ENCODE results near the gene PRKCQ. TPM values are rescaled to one million over a fixed set of nuclear protein-coding genes. Genes with fewer than 3 reads are reported as not detected.

PRKCQ gene
- polyA plus RNA-seq, 6 donors from 2014 or later = 0.08 to 0.35 (median 0.17) TPM; not detected in 2

DNA sequence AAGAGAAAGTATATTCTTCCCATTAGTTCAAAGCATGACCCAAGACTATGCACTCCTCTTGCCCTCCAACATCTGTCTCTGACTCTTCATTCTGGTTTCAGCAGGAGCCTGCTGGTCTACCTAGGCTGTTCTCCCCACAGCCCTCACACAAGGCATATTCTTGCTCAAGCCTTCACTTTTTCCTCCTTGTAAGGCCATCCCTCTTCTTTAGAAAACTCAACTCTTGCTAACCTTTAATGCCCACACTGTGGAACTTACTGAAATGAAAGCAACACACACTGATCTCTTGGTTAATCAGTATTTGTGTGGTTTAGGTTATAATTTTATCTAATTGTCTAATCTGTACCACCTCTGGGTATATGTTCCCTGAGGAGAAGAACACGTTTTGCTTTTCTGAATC lies 75.8 kb downstream of the PRKCQ start:
- H3K4me3 Mint-ChIP-seq = no peak overlapping the region
- no peak for ATAC-seq (ENCODE audit: low read depth in 2 of 2)
- H3K27ac Mint-ChIP-seq = no peak overlapping the region
- peaks cover 0 to 6% (median 0%) of the 10 kb centered on the region in 3 donors for H3K4me1 Mint-ChIP-seq
- peaks cover 0 to 4% (median 0%) of the 10 kb centered on the region in 7 donors for H3K9me3 Mint-ChIP-seq
- no peak for DNase-seq
- H3K36me3 Mint-ChIP-seq = no peaks in the 10 kb centered on the region
- no peaks in the 10 kb centered on the region for H3K27me3 Mint-ChIP-seq

DNA sequence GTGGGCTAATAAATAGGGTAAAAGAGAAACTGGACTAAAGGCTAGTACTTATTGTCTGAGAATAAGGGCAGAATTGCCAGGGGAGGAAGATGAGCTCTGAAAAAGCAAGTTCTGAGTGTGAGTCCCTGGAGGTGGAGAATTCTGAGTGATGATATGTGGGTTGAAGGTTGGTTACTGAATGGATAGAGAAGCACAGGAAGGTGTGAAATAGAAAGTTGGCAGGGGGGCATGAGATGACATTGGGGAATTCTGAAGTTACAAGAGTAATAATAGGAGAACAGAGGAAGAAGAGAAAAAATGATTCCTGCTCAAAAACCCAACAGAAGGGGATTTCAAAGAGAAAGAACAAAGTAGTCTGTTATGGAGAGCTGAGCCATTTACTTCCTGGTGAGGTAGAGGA lies 76.9 kb downstream of the PRKCQ start:
- DNase-seq (no peak), ATAC-seq (ENCODE audit: low read depth in 2 of 2) (no peak)
- Mint-ChIP-seq H3K27me3 (peaks cover 0 to 7% (median 0%) of the 10 kb centered on the region in 3 donors), H3K4me1 (peaks cover 0 to 10% (median 3%) of the 10 kb centered on the region in 3 donors), H3K36me3 (no peaks in the 10 kb centered on the region), H3K4me3 (no peak overlapping the region), H3K27ac (no peak overlapping the region), H3K9me3 (peaks cover 0 to 4% (median 0%) of the 10 kb centered on the region in 7 donors)

DNA sequence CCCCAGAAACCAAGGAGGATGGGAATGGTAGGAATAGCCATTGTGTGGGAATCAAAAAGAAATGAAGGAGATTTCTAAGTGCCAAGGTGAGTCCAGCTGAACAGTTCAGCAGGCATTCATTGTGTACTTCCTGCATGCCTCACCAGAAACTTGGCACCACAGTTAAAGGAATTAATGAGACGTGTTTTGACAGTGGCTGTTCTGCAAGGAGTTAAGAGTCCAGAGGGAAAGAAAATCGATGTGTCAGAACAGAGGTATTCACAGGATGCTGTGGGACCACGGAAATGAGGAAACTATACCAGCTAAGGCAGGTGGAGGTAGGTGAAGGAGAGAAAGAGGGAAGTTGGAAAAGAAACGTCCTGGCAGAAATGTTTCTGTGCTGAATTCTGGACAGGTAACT lies 78.1 kb downstream of the PRKCQ start:
- Mint-ChIP-seq H3K9me3 (peaks cover 0 to 4% (median 0%) of the 10 kb centered on the region in 7 donors), H3K4me1 (peaks cover 0 to 10% (median 3%) of the 10 kb centered on the region in 3 donors), H3K27me3 (peaks cover 0 to 7% (median 0%) of the 10 kb centered on the region in 3 donors), H3K4me3 (no peak overlapping the region), H3K36me3 (no peaks in the 10 kb centered on the region), H3K27ac (peak overlapping the region in 1 of 6 donors; percentile 17)
- ATAC-seq (ENCODE audit: low read depth in 2 of 2) (no peak), DNase-seq (no peak)

DNA sequence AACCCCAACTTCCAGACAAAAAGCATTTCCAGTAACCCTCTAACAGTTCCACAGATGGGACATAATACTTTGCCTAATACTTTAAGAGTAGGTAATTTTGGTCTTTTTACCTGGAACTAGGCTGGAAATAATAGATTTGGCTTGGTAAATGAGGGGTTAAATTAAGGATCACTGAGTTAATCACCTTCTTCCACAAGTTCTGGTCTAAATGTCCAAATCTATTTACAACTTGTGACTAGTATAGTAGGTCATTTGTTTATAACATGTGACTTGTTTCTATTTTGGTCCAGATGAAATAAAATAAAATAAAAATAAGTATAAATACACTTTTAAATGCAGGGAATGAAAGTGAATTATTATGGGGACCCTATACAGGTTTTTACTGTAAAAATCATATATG lies 80.1 kb downstream of the PRKCQ start:
- H3K9me3 Mint-ChIP-seq = peaks cover 0 to 4% (median 0%) of the 10 kb centered on the region in 7 donors
- no peak overlapping the region for H3K4me3 Mint-ChIP-seq
- no peaks in the 10 kb centered on the region for H3K36me3 Mint-ChIP-seq
- H3K4me1 Mint-ChIP-seq = peaks cover 0 to 10% (median 3%) of the 10 kb centered on the region in 3 donors
- peaks cover 0 to 7% (median 0%) of the 10 kb centered on the region in 3 donors for H3K27me3 Mint-ChIP-seq
- H3K27ac Mint-ChIP-seq = no peak overlapping the region
- no peak for DNase-seq
- ATAC-seq (ENCODE audit: low read depth in 2 of 2) = no peak

DNA sequence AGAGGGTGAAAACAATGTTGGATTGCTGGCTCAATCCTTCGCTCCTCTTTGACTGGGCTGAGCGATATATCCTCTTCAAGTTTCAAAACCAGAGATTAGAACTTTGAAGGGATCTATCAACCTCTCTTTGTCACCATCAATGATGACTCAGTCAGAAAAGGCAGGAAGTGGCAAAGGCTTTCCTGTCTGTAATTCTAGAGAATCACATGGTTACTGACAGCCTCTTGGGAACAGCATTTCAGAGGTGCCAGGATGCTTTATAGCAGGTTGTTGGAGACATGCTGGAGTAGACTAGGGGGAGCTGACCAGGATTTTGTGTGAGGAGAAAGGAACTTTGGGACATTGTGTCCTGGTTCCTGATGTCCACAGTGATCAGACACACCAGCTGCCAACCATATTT lies 81.3 kb downstream of the PRKCQ start:
- H3K4me1 Mint-ChIP-seq = peaks cover 0 to 10% (median 3%) of the 10 kb centered on the region in 3 donors
- H3K9me3 Mint-ChIP-seq = peaks cover 0 to 4% (median 0%) of the 10 kb centered on the region in 7 donors
- no peak overlapping the region for H3K4me3 Mint-ChIP-seq
- H3K27me3 Mint-ChIP-seq = peaks cover 0 to 7% (median 0%) of the 10 kb centered on the region in 3 donors
- ATAC-seq (ENCODE audit: low read depth in 2 of 2) (no peak), DNase-seq (no peak)
- no peak overlapping the region for H3K27ac Mint-ChIP-seq
- H3K36me3 Mint-ChIP-seq = no peaks in the 10 kb centered on the region

DNA sequence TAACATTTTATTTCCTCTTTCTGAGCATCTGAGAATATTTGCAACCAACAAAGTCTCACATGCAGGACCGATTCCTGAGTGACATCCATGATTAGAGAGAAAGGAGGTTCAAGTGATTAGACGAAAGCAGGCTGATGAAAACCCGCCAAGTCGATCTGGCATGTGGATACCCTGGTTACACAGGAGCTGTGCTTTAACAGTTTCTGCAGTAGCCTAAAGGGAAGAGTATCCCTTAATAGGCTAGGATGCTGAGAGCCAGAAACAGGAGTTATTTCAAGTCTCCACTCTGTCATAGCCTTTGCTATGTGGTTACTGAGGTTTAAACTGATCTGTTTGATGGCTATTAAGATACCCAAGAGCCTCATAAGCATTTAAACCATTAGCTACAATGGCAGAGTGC lies 82.5 kb downstream of the PRKCQ start:
- H3K36me3 Mint-ChIP-seq = no peaks in the 10 kb centered on the region
- no peaks in the 10 kb centered on the region for H3K9me3 Mint-ChIP-seq
- no peak for DNase-seq
- ATAC-seq (ENCODE audit: low read depth in 2 of 2) = no peak
- H3K4me3 Mint-ChIP-seq = no peak overlapping the region
- H3K4me1 Mint-ChIP-seq = peaks cover 0 to 10% (median 3%) of the 10 kb centered on the region in 3 donors
- H3K27me3 Mint-ChIP-seq = peaks cover 0 to 7% (median 0%) of the 10 kb centered on the region in 3 donors
- H3K27ac Mint-ChIP-seq = no peak overlapping the region

DNA sequence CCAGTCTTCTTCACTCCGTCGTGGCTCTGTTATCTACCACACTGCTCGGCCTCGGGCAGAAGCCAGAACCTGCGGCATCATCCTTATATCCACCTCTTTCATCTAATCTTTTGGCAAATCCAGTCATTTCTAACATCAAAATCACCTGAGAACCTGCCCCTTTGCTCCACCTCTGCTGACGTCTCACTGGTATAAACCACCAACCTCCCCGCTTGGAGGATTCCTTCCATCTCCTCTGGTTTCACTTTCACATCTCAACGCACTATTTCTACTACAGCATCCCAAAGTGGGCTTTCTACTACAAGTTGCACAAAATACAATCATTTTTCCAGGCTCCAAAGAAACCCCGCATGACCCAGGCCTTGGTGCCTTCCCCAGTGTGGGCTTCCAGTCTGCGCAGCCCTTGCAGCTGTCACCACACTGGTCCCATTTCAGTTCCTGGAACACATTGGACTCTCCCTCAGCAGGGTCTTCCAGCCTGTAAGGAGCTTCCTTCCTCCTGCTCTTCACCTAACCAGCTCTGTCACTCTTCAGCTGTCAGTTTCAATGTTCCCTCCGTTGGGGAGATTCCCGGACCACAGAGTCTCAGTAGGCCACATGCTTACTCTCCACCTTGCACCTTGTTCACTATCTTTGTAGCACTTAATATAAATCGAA lies 85.0 kb downstream of the PRKCQ start:
- no peak for DNase-seq
- Mint-ChIP-seq H3K4me3 (no peak overlapping the region), H3K9me3 (no peaks in the 10 kb centered on the region), H3K27ac (no peak overlapping the region), H3K36me3 (no peaks in the 10 kb centered on the region), H3K4me1 (peaks cover 0 to 5% (median 3%) of the 10 kb centered on the region in 3 donors), H3K27me3 (peaks cover 0 to 13% (median 0%) of the 10 kb centered on the region in 3 donors)
- ATAC-seq (ENCODE audit: low read depth in 2 of 2) = peak; percentile 68 to 85

DNA sequence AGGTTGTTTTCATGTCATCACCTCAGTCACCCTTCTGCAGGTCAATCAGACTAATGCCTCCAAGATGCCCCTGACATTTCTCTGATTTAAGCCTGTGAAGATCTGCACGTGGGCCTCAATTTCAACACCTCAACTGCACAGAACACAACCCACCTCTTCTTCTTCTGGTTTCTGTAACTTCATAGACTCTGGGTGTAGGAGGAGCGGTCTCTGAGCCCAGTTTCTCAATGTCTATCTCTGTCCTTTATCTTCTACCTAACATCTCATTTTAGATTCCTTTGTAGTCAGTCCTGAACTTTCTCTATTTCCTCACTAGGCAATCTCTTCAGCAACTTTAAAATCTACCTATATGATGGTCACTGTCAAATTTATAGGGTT lies 85.6 kb downstream of the PRKCQ start:
- H3K27me3 Mint-ChIP-seq = peaks cover 0 to 13% (median 3%) of the 10 kb centered on the region in 3 donors
- H3K9me3 Mint-ChIP-seq = no peaks in the 10 kb centered on the region
- no peaks in the 10 kb centered on the region for H3K36me3 Mint-ChIP-seq
- no peak overlapping the region for H3K4me3 Mint-ChIP-seq
- ATAC-seq (ENCODE audit: low read depth in 2 of 2) (no peak), DNase-seq (no peak)
- peaks cover 0 to 5% (median 3%) of the 10 kb centered on the region in 3 donors for H3K4me1 Mint-ChIP-seq
- H3K27ac Mint-ChIP-seq = no peak overlapping the region

DNA sequence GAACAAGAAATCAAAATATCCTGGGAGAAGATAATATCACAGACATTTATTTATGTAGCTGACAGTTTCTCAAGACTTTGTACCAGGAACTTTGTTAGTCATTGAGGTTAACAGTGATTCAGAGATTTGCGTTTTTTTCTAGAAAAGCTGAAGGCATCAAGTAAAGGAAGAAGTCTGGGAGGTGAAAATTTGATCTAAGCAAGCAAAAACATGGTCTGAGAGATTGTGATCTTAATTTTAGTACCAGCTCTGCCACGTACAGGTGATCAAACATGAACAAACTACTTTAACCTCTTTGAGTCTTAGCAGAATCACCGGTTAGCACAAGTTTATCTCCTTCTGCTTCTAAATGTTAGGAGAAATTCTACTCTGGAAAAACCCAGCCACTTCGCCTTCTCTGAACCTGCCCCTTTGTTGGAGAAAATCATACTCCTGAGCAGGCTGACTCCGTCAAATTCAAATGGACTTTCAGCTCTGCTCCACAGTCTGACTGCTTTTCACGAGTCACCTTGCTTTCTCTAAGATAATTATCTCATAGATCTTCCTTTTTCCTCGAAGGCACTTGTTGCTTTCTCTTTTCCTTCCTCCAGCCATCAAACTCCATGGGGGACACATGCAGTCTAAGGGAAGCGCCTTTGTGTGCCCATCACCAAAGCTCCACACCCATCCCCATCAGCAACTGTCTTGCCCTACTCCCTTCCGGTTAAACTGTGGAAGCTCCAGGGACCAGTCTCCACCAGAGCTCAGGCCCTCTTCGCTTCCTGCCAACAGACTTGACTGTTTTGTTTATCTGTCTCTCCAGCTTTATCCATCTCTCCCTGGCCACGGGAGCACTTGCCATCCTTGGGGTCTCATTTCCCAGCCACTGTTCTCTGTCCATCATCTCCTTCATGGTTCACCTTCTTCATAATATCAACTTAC lies 86.3 kb downstream of the PRKCQ start:
- no peaks in the 10 kb centered on the region for H3K9me3 Mint-ChIP-seq
- DNase-seq (no peak), ATAC-seq (ENCODE audit: low read depth in 2 of 2) (no peak)
- H3K4me1 Mint-ChIP-seq = peaks cover 0 to 5% (median 3%) of the 10 kb centered on the region in 3 donors
- peaks cover 0 to 12% (median 6%) of the 10 kb centered on the region in 3 donors for H3K27me3 Mint-ChIP-seq
- H3K4me3 Mint-ChIP-seq = no peak overlapping the region
- no peak overlapping the region for H3K27ac Mint-ChIP-seq
- no peaks in the 10 kb centered on the region for H3K36me3 Mint-ChIP-seq

DNA sequence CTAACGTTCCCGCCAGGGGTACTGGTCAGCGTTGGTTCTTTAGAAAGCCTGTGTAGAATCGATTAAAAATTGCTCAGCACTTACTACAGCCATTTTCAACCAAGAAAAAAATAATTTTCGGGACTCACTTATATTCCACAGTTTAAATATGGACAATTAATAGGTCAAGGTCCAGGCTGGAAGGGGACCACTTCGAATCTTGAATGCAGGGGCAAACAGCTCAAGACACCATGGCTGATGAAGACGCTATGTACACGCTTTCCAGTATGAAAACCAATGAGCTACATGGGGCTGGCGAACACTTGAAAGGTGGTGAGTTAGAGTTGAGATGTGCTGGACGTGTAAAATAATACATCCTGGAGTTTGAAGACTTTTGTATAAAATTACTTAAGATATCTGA lies 87.2 kb downstream of the PRKCQ start:
- Mint-ChIP-seq H3K36me3 (no peaks in the 10 kb centered on the region), H3K27ac (no peak overlapping the region), H3K4me3 (no peak overlapping the region), H3K4me1 (no peaks in the 10 kb centered on the region), H3K9me3 (no peaks in the 10 kb centered on the region), H3K27me3 (peaks cover 0 to 6% (median 6%) of the 10 kb centered on the region in 3 donors)
- no peak for DNase-seq
- ATAC-seq (ENCODE audit: low read depth in 2 of 2) = no peak

DNA sequence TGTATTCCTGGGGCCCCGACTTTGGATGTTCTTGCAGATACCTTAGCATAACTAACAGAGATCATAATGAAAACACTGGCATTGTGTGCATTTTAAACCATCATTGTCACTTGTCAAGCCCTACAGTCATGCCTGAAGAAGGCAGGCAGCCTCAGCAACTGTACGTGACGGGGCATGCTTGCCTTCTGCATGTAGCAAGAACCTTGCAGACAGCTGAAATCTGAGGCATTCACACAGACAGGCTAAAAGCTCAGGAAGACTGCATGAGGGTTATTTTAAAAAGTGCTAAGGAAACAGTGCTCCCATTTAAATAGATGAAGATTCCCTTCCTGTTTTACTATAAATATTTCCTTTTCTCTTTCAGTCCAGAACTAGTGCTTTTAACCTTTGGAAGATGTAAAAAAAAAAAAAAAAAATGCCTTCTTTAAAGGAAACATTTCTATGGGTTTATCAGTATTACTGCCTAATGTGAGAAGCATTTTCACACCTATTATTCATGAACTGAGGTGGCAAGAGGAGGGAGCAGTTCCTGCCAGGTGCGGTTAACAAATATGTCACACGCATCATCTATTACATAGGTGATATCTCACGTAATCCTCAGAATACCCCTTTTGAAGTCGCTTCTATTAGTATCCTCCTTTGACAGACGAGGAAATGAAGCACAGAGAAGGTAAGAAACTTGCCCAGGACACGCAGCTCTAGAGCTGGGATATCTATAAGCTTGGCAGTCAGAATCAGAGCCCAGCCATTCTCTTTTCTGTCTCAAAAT lies 88.1 kb downstream of the PRKCQ start:
- Mint-ChIP-seq H3K36me3 (no peaks in the 10 kb centered on the region), H3K9me3 (no peaks in the 10 kb centered on the region), H3K27ac (no peak overlapping the region), H3K27me3 (peaks cover 0 to 6% (median 6%) of the 10 kb centered on the region in 3 donors), H3K4me1 (no peaks in the 10 kb centered on the region), H3K4me3 (no peak overlapping the region)
- no peak for DNase-seq
- no peak for ATAC-seq (ENCODE audit: low read depth in 2 of 2)

DNA sequence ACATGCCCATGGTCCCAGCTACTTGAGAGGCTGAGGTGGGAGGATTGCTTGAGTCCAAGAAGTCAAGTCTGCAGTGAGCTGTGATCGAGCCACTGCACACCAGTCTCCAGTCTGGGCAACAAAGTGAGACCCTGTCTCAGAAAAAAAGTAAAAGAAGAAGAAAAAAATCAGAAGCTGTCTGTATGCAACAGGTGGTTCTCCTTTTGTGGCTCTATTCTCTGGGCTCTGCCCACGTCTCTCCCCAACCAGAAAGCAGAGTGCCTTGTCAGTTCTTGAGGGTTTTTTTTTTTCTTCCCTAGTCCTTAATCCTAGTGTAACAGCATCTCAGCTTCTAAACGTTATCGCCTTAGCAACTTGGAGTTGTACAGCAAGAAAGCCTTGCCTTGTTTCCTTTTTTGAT lies 89.5 kb downstream of the PRKCQ start:
- H3K4me1 Mint-ChIP-seq = no peaks in the 10 kb centered on the region
- no peaks in the 10 kb centered on the region for H3K9me3 Mint-ChIP-seq
- DNase-seq (no peak), ATAC-seq (ENCODE audit: low read depth in 2 of 2) (no peak)
- peaks cover 0 to 6% (median 6%) of the 10 kb centered on the region in 3 donors for H3K27me3 Mint-ChIP-seq
- H3K4me3 Mint-ChIP-seq = no peak overlapping the region
- H3K27ac Mint-ChIP-seq = no peak overlapping the region
- no peaks in the 10 kb centered on the region for H3K36me3 Mint-ChIP-seq

DNA sequence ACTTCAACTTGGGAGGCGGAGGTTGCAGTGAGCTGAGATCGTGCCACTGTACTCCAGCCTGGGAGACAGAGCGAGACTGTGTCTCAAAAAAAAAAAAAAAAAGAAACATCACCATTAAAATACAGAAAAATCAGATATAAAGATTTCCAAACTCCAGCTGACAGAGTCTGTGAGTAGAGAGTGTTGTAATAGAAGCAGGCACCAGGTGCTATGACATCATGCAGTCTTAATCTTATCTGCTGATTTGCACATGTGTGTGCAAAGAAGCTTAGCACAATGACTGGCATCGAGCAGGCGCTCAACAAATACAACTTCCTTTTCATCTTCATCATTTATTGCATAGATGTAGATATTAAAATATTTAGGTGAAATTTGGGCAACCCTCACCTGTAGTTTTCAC lies 92.2 kb downstream of the PRKCQ start:
- H3K4me1 Mint-ChIP-seq = peaks cover 0 to 3% (median under 1%) of the 10 kb centered on the region in 3 donors
- no peak overlapping the region for H3K27ac Mint-ChIP-seq
- no peak overlapping the region for H3K4me3 Mint-ChIP-seq
- peaks cover 0 to 6% (median 6%) of the 10 kb centered on the region in 3 donors for H3K27me3 Mint-ChIP-seq
- no peaks in the 10 kb centered on the region for H3K9me3 Mint-ChIP-seq
- DNase-seq (no peak), ATAC-seq (ENCODE audit: low read depth in 2 of 2) (no peak)
- H3K36me3 Mint-ChIP-seq = no peaks in the 10 kb centered on the region

All from naive B cell (primary cell).